ENCODE results near the gene SLX4.
"Not testable (repeated sequence)": the region's sequence is repeated elsewhere in the genome, so short reads cannot be mapped to it uniquely, and the experiment has no call there.

GRCh38 chr16:3656160-3656490 is 44.7 kb upstream of the SLX4 start:
- not testable (repeated sequence) for TF ChIP-seq POLR2AphosphoS5 (IDR thresholded peaks at IDR 0.05; ENCODE audit: control insufficient read depth, insufficient read depth, low read depth, low read length); NR1H2 (CRISPR knock-in tag; IDR thresholded peaks at IDR 0.05); MYBL2 (IDR thresholded peaks at IDR 0.05; ENCODE audit: low read depth); MYBL2 (CRISPR knock-in tag; IDR thresholded peaks at IDR 0.05; ENCODE audit: borderline replicate concordance); MAZ (CRISPR knock-in tag; conservative IDR thresholded peaks at IDR 0.05 in 1 of 2, IDR thresholded peaks at IDR 0.05 in 1 of 2); CTCF (IDR thresholded peaks at IDR 0.05 in 2 of 3, conservative IDR thresholded peaks at IDR 0.05 in 1 of 3; ENCODE audit: insufficient read depth in 2 of 3, low read depth in 1 of 3, low read length in 3 of 3); RFX1 (IDR thresholded peaks at IDR 0.05)
